GM12801 (cell line): ENCODE measurements around the gene SPINK5.

Experiments used
- TF ChIP-seq, protein P1 (sequence below): IDR thresholded peaks from one replicate; pipeline ENCODE4 v1.5.1; 2011; ENCODE audit warnings: control low read depth; ENCODE audit not compliant: insufficient read length; ENCODE audit errors: extremely low read depth

The SPINK5 gene

DNA sequence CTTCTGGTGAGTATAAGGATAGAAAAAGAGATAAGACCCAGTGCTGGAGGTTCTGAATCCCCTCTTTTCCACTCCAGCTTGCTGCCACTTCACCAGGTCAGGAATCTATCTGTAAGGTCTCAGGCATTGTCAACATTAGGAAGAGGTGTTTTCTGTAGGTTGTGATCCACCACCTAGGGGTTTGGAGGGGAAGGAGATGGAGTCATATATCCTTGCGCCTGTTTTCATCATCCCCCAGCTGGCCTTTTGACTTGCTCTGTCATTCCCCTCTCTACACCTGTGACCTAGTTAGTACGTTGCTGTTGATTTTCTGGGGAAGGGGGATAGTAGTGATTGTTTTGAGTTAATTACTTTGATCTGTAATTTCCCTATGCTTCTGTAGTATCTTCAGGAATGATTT is 20.5 kb downstream of the SPINK5 start:
- TF ChIP-seq, protein P1, sequence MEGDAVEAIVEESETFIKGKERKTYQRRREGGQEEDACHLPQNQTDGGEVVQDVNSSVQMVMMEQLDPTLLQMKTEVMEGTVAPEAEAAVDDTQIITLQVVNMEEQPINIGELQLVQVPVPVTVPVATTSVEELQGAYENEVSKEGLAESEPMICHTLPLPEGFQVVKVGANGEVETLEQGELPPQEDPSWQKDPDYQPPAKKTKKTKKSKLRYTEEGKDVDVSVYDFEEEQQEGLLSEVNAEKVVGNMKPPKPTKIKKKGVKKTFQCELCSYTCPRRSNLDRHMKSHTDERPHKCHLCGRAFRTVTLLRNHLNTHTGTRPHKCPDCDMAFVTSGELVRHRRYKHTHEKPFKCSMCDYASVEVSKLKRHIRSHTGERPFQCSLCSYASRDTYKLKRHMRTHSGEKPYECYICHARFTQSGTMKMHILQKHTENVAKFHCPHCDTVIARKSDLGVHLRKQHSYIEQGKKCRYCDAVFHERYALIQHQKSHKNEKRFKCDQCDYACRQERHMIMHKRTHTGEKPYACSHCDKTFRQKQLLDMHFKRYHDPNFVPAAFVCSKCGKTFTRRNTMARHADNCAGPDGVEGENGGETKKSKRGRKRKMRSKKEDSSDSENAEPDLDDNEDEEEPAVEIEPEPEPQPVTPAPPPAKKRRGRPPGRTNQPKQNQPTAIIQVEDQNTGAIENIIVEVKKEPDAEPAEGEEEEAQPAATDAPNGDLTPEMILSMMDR = no peak

DNA sequence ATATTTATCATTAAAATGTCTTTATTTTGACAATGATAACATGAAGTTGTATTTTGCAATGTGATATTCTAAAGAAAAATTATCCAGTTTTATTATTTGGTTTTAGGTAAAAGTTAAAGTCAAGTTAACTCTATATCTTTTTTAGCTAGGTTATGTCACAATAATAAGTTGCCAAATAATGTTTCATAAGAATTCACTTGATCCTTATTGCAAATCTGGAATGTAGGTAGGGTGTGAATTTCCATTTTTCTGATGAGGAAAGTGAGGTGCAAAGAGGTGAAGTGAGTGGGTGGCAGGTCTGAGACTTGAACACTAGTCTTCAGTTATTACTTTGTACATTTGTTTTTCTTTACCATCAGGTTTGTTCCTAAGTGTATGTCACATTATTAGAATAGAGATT is 21.5 kb downstream of the SPINK5 start:
- TF ChIP-seq, protein P1 = no peak

DNA sequence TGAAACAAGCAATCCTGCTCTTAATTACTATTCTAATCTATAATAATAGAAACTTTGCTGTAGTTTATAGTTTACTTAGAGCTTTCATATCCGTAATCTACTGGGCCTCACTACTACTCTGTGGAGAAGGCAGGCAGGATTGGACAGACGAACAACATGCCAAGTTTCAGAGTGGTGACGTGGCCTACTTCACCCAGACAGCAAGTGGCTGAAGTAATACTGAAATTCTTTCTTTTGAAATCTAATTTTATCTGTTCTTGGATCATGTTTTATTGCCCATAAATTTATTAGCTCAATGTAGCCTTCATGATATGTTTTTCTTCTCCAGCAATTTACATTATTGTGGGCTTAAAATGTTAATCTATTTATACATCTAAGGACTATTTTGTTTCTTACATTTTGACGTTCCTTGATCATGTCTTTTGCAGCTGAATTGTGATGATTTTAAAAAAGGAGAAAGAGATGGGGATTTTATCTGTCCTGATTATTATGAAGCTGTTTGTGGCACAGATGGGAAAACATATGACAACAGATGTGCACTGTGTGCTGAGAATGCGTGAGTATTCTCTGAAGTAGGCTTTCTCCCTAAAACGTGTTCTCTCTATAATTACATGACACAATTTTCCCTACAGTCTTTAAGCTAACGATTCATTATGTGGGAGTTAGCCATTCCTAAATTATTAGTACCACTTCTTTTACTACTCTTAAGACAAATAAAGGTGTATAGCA is 22.4 kb downstream of the SPINK5 start:
- TF ChIP-seq, protein P1 = no peak

DNA sequence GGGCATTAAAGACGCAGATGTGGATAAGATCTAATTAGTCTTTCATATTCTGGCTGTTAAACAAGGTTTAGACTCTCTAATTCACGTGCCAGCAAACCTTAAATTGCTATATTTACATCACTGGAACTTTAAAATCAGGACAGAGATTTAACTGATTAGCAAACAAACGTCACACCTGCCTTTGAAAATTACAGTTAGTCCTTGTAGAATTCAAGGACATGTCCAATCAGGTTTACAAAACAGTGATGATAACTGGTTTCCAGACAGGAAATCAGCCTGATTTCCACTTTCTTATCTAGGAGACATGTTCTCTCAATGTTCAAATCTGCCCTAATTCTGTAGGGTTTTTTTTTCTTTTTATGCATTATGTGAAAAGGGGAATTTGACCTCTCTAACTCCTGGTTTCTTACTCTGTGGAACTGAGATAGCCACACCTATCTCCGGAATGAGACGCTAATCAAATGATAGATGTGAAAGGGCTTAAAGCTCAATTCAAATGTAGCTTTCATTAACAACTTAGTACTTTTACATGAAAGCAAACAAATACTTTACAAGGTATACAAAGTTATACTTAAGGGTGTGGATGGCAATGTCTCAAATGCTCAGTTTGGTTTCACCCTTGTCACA is 26.5 kb downstream of the SPINK5 start:
- TF ChIP-seq, protein P1 = no peak

DNA sequence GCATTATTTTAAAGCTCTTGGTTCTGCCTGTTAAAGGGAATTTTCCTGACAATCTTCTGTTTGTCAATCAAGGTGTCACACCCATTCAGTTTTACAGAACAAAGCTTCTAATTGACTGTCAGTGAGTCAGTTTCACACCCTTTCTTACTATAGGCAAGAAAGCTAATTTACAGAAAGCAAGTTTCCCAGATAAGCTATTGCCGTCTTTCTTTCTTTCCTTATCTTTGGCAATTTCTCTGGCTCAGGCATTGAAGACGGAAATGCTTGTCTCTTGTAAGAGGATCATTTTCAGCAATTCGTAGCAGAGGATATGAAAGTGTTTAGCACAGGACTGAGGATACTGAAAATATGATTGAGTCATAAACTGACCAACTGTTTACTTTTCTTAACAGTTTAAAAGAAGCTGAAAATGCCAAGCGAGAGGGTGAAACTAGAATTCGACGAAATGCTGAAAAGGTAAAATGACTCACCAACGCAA is 27.0 kb downstream of the SPINK5 start:
- TF ChIP-seq, protein P1 = no peak

DNA sequence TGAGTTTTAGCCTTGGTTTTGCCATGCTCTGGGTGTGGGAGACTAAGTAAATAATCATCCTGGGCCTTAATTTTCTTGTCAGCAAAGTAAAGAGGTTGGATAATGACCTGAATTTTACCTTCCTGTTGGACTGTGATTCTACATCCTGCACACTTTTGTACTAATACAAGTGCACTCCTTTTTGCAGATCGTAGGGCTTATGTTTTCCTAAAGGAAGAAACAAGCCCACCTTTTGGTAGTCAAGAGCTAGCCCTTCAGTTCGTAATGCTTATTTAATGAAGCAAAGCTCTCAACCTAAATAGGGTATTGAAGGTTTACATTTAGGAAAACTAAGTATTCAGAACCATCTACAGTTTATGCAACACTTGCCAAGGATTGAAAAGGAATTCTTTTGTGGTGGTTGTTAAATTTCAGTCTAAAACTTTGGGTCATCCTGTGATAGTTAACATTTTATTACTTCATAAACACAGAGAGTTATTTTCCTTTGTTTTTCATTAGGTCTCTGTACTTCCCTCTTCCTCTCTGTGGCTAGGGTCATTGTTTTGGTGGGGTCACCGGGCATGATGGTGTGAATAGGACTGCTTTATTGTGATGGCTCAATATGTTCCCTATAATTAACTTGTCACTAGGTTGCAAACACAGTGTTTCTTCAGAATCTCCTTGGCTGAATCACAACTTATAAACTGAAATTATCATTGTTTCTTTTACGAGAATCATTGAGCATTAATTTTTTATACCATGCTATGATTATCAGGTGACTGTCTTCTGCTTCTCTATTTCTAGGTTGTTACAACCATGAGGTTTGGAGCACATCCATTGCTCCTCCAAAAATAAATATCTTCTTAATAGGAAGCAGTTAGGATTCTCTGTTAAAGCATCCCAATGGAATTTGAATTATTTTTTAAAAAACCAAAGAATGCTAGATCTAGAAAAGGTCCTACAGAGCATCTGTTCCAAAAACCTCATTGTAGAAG is 28.5 kb downstream of the SPINK5 start:
- TF ChIP-seq, protein P1 = no peak

DNA sequence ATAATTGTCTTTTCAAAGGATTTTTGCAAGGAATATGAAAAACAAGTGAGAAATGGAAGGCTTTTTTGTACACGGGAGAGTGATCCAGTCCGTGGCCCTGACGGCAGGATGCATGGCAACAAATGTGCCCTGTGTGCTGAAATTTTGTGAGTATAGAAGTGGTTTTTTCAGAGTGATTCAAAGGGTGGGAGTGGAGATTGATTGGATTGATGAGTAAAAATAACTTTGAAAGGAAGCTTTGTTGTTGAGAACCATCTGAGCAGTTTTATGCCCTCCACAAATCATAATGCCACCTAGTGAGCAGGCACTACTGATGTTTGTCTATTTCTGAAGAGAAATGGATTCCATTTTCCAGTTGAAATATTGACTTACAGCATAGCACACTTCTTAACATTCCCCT is 30.6 kb downstream of the SPINK5 start:
- TF ChIP-seq, protein P1 = no peak
